ENCODE results near the gene RNF223.

- no peak for TF ChIP-seq MAX (IDR thresholded peaks at IDR 0.05; ENCODE audit: insufficient read depth, insufficient read length)
- TF ChIP-seq CTCF (IDR thresholded peaks at IDR 0.05; ENCODE audit: extremely low read depth in 1 of 2, insufficient read depth in 1 of 2, low read depth in 1 of 2, low read length in 2 of 2): no peak
- TF ChIP-seq POLR2A (IDR thresholded peaks at IDR 0.05; ENCODE audit: low read depth, low read length): no peak
- TF ChIP-seq POLR2AphosphoS5 (IDR thresholded peaks at IDR 0.05; ENCODE audit: insufficient read depth, low read depth, low read length): no peak
These were observed 35.4 kb downstream of the RNF223 start for GRCh38 chr1:1038694-1039093.
